A673 (cell line): ENCODE measurements around the gene NPY.

Experiments used
- CTCF ChIP-seq: fragments of 300-800, 200-600 bp; sonication (generic); conservative IDR thresholded peaks from 2 replicates; pipeline ENCODE4 v1.5.1; 2017; ENCODE audit warnings: low read depth, mild to moderate bottlenecking, antibody characterized with exemption, low read length, moderate library complexity, mixed read lengths
- EZH2 ChIP-seq: fragments of 200-600 bp; sonication (generic); IDR thresholded peaks from 2 replicates; pipeline ENCODE4 v1.6.1; 2017; ENCODE audit warnings: borderline replicate concordance, low read depth, mild to moderate bottlenecking, mixed read lengths, antibody characterized with exemption, low read length; ENCODE audit not compliant: poor library complexity, severe bottlenecking

- TF ChIP-seq CTCF (no peak), EZH2 (no peak)
These were observed 44.7 kb upstream of the NPY start for GRCh38 chr7:24239260-24239659.
